ENCODE measurements around the gene NAV1.
A peak's percentile ranks its signal among the peaks of the same experiment; 100 is the strongest.
"Not testable (repeated sequence)": the region's sequence is repeated elsewhere in the genome, so short reads cannot be mapped to it uniquely, and the experiment has no call there.

NAV1 gene

GRCh38 chr1:201538612-201539551 is at the start of gene NAV1:
Gene NAV1 (plus strand): TSS chr1:201539127. CDS start chr1:201622885, 83,758 bp downstream.
- peak; percentile 88 for DNase-seq (ENCODE audit: low spot score)

GRCh38 chr1:201489643-201490261 is 49.2 kb upstream of the NAV1 start:
- no peak for DNase-seq (ENCODE audit: low spot score)

- DNase-seq (ENCODE audit: low spot score), result no peak
Observed at GRCh38 chr1:201490708-201491131, 48.2 kb upstream of the NAV1 start.

- DNase-seq (ENCODE audit: low spot score), result no peak
Observed at GRCh38 chr1:201491896-201492511, 46.9 kb upstream of the NAV1 start.

GRCh38 chr1:201493026-201493656 is 45.8 kb upstream of the NAV1 start:
- DNase-seq (ENCODE audit: low spot score), result not testable (repeated sequence)

GRCh38 chr1:201493757-201494617 is 44.9 kb upstream of the NAV1 start:
- no peak for DNase-seq (ENCODE audit: low spot score)

GRCh38 chr1:201495551-201496295 is 43.2 kb upstream of the NAV1 start:
- DNase-seq (ENCODE audit: low spot score), result no peak

GRCh38 chr1:201496296-201496690 is 42.6 kb upstream of the NAV1 start:
- no peak for DNase-seq (ENCODE audit: low spot score)

GRCh38 chr1:201497935-201498509 is 40.9 kb upstream of the NAV1 start:
- no peak for DNase-seq (ENCODE audit: low spot score)

- DNase-seq (ENCODE audit: low spot score), result no peak
Observed at GRCh38 chr1:201498621-201499020, 40.3 kb upstream of the NAV1 start.

- no peak for DNase-seq (ENCODE audit: low spot score)
Observed at GRCh38 chr1:201499191-201499590, 39.7 kb upstream of the NAV1 start.

- no peak for DNase-seq (ENCODE audit: low spot score)
Observed at GRCh38 chr1:201499795-201500669, 38.9 kb upstream of the NAV1 start.

GRCh38 chr1:201500670-201501120 is 38.2 kb upstream of the NAV1 start:
- DNase-seq (ENCODE audit: low spot score), result no peak

GRCh38 chr1:201501144-201501543 is 37.8 kb upstream of the NAV1 start:
- DNase-seq (ENCODE audit: low spot score), result no peak

- no peak for DNase-seq (ENCODE audit: low spot score)
Observed at GRCh38 chr1:201501812-201502510, 37.0 kb upstream of the NAV1 start.

GRCh38 chr1:201502511-201502857 is 36.4 kb upstream of the NAV1 start:
- no peak for DNase-seq (ENCODE audit: low spot score)

- peak; percentile 85 for DNase-seq (ENCODE audit: low spot score)
Observed at GRCh38 chr1:201503397-201504176, 35.3 kb upstream of the NAV1 start.

GRCh38 chr1:201504179-201504631 is 34.7 kb upstream of the NAV1 start:
- no peak for DNase-seq (ENCODE audit: low spot score)

All from hepatic stellate cell (primary cell).